Measurements from ENCODE around the gene MGRN1. TPM values are rescaled to one million over a fixed set of nuclear protein-coding genes. Genes with fewer than 3 reads are reported as not detected.

Gene MGRN1
- total RNA-seq: 10 to 100 TPM; 23.2 to 94.2 (median 64.6) TPM
- polyA plus RNA-seq: 10 to 100 TPM; 21.5 to 27.9 TPM
- long read RNA-seq, donor 1, partial matches to known transcripts: 4 of 12 reads
- long read RNA-seq, donor 1, other reads (novel, unspliced or antisense): 6 of 12 reads
- long read RNA-seq, donor 2, full-length matches to known transcripts: 9 of 14 reads
- long read RNA-seq, donor 2, partial matches to known transcripts: 5 of 14 reads
- long read RNA-seq, donor 2, other reads (novel, unspliced or antisense): 0 of 14 reads
- long read RNA-seq, donor 3, transcript MGRN1-201 (17 exons, 3,968 nt): major isoform, 7 of 28 reads
- long read RNA-seq, donor 3, partial matches to known transcripts: 8 of 28 reads
- long read RNA-seq, donor 3, other reads (novel, unspliced or antisense): 10 of 28 reads

DNA sequence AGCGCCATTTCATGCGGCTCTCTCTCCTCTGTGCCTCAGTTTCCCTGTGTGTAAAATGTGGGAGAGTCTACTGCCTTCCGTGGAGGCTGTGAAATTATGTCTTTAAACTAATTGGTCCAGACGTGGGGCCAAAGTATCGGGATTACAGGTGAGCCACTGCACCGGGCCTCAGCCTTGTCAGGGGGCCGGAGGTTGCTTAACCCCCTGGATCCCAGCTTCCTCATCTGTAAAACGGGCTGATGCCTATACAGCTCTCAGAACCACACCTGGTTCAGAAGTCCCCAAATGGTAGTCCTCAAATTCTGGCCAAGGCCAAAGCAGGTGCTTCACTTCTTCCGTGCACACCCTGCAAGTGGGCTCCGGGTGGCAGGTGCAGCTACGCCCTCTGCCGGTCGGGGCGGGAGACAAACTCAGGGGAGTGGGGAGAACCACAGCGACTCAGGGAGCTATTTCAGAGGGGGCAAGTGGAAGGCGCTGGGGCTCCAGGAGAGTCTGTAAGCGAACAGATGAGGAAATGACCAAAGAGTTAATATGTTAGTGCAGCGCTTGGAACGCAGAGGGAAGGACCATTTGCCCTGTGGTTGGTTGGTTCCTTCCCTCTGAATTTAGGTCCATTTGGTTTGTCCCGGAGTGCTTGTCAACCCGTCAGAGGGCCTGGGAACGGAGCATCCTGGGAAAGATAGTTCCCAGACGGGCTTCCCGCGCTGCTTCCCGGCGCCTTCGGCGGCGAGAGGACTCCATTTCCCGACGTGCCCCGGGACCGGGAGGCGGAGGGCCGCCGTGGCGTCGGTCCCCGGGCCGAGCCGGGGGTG is at the start of gene MGRN1:
Gene MGRN1 (plus strand): TSS at position 812 of the 812 bp plus-strand sequence. CDS start 135 bp downstream, outside the sequence.
- Histone ChIP-seq H3K4me3 (peak within 1 kb of the TSS; percentile 67), H3K27ac (peak within 1 kb of the TSS; percentile 72 to 89), H3K9me3 (no peaks in the 10 kb centered on the region), H3K36me3 (no peaks in the 10 kb centered on the region), H3K27me3 (no peaks in the 10 kb centered on the region), H3K4me1 (ENCODE audit: insufficient read depth) (peaks cover 13% of the 10 kb centered on the region)
- WGBS, 3 donors: 5 to 7% (median 6%) methylated on average over 36 to 42 of the region's 42 CpGs
- TF ChIP-seq, protein P1, sequence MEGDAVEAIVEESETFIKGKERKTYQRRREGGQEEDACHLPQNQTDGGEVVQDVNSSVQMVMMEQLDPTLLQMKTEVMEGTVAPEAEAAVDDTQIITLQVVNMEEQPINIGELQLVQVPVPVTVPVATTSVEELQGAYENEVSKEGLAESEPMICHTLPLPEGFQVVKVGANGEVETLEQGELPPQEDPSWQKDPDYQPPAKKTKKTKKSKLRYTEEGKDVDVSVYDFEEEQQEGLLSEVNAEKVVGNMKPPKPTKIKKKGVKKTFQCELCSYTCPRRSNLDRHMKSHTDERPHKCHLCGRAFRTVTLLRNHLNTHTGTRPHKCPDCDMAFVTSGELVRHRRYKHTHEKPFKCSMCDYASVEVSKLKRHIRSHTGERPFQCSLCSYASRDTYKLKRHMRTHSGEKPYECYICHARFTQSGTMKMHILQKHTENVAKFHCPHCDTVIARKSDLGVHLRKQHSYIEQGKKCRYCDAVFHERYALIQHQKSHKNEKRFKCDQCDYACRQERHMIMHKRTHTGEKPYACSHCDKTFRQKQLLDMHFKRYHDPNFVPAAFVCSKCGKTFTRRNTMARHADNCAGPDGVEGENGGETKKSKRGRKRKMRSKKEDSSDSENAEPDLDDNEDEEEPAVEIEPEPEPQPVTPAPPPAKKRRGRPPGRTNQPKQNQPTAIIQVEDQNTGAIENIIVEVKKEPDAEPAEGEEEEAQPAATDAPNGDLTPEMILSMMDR (IDR thresholded peaks at IDR 0.05): peak; percentile 83 to 88 (median 83)
- TF ChIP-seq POLR2A (IDR thresholded peaks at IDR 0.05) (no peak), EP300 (IDR thresholded peaks at IDR 0.05) (no peak)
- intact Hi-C loops (cut with DNase I): no loop called here
- DNase-seq: peak; percentile 93 to 95 (median 95)

DNA sequence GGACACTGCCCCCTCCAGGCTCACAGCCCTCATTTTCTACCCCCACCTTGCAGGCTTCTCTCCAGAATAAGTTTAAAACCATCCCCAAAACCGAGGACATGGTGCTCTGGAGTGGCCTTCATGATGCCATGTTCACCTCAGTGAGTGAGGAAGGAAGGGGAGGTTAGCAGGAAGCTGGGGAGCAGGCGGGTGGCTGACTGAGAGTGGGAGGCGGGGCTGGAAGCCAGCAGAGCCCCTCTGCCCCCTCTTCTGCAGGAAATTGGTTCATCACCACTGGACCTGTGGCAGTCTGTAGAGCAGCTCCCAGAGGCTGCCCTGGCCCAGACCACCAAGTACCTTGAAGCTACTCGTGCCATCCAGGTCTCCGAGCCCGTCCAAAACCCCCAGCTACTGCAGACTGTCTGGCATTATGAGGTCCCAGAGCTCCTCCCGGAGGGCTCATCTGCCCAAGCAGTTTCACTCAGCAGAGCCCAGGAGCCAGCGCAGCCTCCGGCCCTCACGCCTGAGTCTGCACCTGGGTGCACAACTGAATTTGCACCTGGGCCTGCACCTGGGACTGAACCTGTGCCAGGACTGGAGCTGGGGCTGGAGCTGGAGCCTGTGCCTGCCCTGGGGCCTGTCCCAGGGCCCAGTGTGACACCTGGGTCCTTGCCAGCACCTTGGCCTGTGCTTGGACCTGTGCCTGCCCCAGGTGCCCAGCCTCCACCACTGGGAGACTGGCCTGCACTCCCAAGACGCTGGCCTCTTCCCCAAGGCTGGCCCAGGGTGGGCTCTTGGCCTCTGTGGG is 49.5 kb upstream of the MGRN1 start:
- intact Hi-C loops (cut with DNase I): no loop called here

DNA sequence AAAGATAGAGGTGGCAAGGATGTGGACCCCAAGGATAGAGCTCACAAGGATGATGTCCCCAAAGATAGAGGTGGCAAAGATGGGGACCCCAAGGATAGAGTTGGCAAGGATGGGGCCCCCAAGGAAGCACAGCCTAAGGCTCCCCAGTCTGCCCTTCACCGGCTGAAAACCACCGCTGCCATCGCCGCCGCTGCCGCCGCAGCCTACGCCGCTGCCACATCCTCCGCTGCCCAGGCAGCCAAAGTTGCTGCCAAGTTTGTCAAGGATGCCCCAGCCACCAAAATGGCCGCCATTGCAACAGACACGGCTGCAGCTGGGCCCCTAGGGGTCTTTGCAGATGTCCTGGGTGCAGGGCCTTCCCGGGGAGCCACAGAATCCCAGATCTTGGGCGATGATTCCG is 48.6 kb upstream of the MGRN1 start:
- DNase-seq: no peak
- intact Hi-C loops (cut with DNase I): no loop called here
- no peak for TF ChIP-seq POLR2A (IDR thresholded peaks at IDR 0.05)
- TF ChIP-seq, protein P1 (IDR thresholded peaks at IDR 0.05): no peak
- TF ChIP-seq EP300 (IDR thresholded peaks at IDR 0.05): no peak
- Histone ChIP-seq H3K9me3 (no peaks in the 10 kb centered on the region), H3K4me1 (ENCODE audit: insufficient read depth) (no peaks in the 10 kb centered on the region), H3K27ac (no peak overlapping the region), H3K27me3 (no peaks in the 10 kb centered on the region), H3K36me3 (no peaks in the 10 kb centered on the region), H3K4me3 (no peak overlapping the region)
- WGBS, 3 donors: 95 to 97% (median 97%) methylated on average over 15 of the region's 15 CpGs

More for the DNA sequence above, 49.5 kb upstream of the MGRN1 start:
- Histone ChIP-seq H3K4me1 (ENCODE audit: insufficient read depth) (no peaks in the 10 kb centered on the region), H3K9me3 (no peaks in the 10 kb centered on the region), H3K36me3 (no peaks in the 10 kb centered on the region), H3K27ac (no peak overlapping the region), H3K27me3 (no peaks in the 10 kb centered on the region), H3K4me3 (no peak overlapping the region)
- no peak for DNase-seq
- WGBS, 3 donors: 81 to 83% (median 82%) methylated on average over 8 to 11 of the region's 11 CpGs
- TF ChIP-seq POLR2A (IDR thresholded peaks at IDR 0.05) (no peak), EP300 (IDR thresholded peaks at IDR 0.05) (no peak)
- TF ChIP-seq, protein P1 (IDR thresholded peaks at IDR 0.05): no peak

DNA sequence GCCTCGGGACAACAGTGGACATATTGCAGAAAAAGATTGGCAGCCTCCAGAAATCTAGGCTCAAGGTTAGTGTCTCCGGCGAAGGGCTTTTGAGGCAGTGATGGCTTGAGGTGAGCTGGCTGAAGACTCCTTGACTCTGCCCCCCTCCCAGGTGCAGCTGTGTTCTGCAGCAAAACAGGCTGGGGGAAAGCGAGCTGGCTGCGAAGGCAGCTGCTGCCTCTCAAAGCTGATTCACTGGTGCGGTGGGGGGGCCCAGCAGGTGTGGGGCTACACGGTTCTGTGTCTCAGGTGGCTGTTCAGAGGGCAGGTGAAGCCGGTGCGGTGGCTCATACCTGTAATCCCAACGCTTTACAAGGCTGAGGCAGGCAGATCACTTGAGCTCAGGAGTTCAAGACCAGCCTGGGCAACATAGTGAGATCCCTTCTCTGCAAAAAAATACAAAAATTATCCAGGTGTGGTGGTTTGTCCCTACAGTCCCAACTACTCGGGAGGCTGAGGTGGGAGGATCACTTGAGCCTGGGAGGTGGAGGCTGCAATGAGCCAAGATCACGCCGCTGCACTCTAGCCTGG is 45.6 kb upstream of the MGRN1 start:
- DNase-seq: no peak
- Histone ChIP-seq H3K9me3 (no peaks in the 10 kb centered on the region), H3K27ac (no peak overlapping the region), H3K36me3 (no peaks in the 10 kb centered on the region), H3K27me3 (no peaks in the 10 kb centered on the region), H3K4me1 (ENCODE audit: insufficient read depth) (no peaks in the 10 kb centered on the region), H3K4me3 (no peak overlapping the region)
- no peak for TF ChIP-seq POLR2A (IDR thresholded peaks at IDR 0.05)
- TF ChIP-seq, protein P1 (IDR thresholded peaks at IDR 0.05): no peak
- TF ChIP-seq EP300 (IDR thresholded peaks at IDR 0.05): no peak
- intact Hi-C loops (cut with DNase I): no loop called here
- WGBS, 3 donors: 74 to 81% (median 79%) methylated on average over 13 of the region's 13 CpGs

Measured in ovary (tissue), 10 donors.